NCI-H82 treated with DMSO at 0.1 percent for 48 hours (cell line): Measurements from ENCODE around the gene ZNF488.
A peak's percentile ranks its signal among the peaks of the same experiment; 100 is the strongest.
"Not testable (repeated sequence)": the region's sequence is repeated elsewhere in the genome, so short reads cannot be mapped to it uniquely, and the experiment has no call there.

Experiments used
- DNase-seq: peaks from one replicate; lab custom pipeline; 2025; ENCODE audit not compliant: unreplicated experiment; lab: John Stamatoyannopoulos, UW

ZNF488 gene

GRCh38 chr10:47384148-47384921 is at the start of gene ZNF488:
TSS of gene ZNF488 (minus strand) at chr10:47384293. CDS start at chr10:47368829, 15,464 bp downstream.
- DNase-seq, result peak; percentile 30

DNA sequence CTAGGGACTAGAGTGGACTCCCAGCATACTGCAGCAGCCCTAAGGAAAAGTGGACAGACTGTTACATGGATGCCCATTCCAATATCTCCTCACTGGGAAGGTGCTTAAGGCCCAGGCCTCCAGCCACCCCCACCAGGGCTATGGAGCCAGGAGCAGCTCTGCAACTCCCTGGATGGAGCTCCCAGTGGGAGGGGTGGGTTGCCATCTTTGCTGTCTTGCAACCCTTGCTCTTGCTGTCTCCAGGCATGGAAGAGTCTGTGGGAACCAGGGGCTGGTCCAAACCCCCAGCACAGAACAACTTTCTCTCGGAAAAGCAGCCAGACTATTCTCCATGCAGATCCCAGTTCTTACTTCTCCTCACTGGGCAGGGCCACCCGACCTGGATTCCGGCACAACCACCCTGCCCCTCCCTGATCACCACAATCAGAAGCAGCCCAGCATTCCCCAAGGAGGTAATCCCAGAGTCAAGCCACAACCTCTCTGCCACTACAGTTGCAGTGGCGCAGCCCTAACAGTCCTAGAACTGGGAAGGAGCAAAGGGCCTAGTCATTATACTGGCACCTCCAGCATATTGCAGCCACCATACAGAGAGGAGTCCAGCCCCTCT is 41.8 kb upstream of the ZNF488 start:
- DNase-seq, result no peak

DNA sequence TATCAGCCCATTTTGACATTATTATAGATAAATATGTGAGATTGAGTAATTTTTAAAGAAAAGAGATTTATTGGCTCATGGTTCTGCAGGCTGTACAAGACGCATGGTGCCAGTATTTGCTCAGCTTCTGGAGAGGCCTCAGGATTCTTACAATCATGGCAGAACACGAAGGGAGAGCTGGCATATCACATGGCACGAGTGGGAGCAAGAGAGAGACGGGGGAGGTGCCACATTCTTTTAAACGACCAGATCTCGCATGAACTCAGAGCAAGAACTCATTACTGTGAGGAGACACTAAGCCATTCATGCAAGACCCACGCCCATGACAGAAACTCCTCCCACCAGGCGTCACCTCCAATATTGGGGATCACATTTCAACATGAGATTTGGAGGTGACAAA is 40.1 kb upstream of the ZNF488 start:
- no peak for DNase-seq

GRCh38 chr10:47423476-47423875 is 39.4 kb upstream of the ZNF488 start:
- no peak for DNase-seq

- DNase-seq, result no peak
These were observed 37.2 kb upstream of the ZNF488 start for GRCh38 chr10:47421057-47421952.

GRCh38 chr10:47420305-47421056 is 36.4 kb upstream of the ZNF488 start:
- DNase-seq, result no peak

DNA sequence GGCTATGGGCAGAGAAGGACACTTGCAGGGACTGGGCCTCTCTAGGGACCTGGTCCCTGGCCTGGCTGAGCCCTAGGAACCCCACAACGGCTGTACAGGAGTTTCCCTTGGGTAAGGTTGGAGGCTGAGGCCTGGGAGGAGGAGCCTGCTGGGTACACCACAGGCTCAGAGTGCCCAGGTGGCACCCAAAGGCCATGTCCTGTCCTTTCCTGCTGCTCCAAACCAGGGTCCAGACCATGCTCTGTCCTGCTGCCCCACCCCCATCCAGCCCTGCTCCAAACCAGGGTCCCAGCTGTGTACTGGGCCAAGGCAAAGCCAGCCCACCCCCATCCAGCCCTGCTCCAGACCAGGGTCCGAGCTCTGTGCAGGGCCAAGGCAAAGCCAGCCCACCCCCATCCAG is 35.3 kb upstream of the ZNF488 start:
- DNase-seq, result no peak

DNA sequence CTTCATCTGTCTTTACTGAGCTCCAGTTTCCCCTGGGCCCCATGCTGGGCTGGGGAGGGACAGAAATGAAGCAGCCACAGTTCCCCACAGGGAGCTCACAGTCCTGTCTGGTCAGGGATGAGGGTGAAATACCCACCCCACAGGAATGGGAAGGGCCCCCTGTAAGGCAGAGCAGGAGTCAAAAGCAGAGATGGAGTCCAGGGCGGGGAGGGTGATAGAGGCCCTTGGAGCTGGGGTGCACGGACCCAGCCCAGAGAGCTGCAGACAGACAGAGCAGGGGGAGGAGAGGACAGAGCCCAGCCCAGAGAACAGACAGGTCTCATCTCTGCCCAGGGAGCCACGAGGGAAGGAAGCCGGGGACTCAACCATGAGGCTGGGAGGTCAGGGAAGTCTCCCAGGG is 34.9 kb upstream of the ZNF488 start:
- no peak for DNase-seq

- DNase-seq, result no peak
These were observed 34.2 kb upstream of the ZNF488 start for GRCh38 chr10:47418321-47418720.

GRCh38 chr10:47416305-47417218 is 32.5 kb upstream of the ZNF488 start:
- not testable (repeated sequence) for DNase-seq

DNA sequence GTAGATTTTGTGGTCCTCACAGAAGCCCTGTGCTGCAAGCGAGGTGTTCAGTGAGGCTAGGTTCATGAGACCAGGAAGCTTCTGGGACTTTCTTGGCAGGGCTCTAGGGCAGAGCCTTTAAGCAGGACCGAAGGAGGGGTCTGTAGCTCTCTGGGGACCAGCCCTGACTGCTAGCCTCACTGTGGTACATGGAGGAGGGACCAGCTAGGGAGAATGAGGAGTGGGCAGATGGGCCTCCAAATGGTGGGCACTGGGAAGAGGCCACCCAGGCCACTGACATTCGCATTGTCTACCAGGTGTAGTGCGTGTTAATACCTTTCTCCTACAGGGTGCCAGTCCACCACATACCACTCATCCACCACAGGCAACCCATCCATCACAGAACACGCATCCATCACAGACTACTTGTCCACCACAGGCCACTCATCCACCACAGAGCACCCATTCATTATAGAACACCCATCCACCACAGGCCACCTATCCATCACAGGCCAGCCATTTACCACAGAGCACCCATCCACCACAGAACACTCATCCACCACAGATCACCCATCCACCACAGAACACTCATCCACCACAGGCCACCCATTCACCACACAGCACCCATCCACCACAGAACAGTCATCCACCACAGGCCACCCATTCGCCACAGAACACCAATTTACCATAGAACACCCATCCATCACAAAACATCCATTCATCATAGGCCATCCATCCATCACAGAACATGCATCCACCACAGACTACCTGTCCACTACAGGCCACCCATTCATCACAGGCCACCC is 31.6 kb upstream of the ZNF488 start:
- no peak for DNase-seq

GRCh38 chr10:47414752-47415519 is 30.8 kb upstream of the ZNF488 start:
- DNase-seq, result no peak

DNA sequence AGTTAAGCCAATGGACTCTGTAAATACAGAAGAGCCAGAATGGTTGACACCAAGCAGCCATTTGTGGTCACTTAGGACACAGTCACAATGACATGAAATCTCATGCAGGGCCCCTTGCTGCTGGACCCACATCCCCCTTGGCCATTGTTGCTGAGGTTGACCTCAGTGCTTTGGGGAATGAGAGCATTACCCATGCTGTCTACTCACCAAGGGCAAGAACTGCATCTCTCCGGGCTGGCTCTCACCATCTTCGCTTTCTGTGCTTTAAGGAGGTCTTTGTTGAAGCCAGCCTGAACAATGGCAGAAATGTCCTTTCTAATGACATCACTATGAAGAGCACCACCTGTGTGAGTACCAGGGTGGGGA is 30.1 kb upstream of the ZNF488 start:
- DNase-seq, result no peak

- no peak for DNase-seq
These were observed 29.6 kb upstream of the ZNF488 start for GRCh38 chr10:47413531-47414226.

DNA sequence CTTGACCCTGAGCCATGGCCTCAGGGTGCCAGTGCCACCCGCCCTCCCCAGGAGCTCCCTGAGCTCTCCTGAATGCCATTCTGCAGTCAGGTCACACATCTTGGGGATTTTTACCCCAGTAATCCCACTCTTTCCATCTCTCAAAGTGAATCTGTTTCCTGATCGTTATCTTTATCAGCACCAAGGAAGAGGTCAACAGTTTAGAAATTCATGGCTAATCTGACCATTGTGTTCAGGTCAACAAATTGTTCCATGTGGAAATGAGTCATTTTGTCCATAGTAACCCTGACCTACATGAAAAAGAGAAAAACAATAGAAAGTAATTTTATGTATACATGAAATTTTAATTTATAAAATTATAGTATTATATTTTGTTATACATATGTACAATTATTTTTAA is 28.8 kb upstream of the ZNF488 start:
- no peak for DNase-seq

- no peak for DNase-seq
These were observed 28.2 kb upstream of the ZNF488 start for GRCh38 chr10:47412177-47412730.

DNA sequence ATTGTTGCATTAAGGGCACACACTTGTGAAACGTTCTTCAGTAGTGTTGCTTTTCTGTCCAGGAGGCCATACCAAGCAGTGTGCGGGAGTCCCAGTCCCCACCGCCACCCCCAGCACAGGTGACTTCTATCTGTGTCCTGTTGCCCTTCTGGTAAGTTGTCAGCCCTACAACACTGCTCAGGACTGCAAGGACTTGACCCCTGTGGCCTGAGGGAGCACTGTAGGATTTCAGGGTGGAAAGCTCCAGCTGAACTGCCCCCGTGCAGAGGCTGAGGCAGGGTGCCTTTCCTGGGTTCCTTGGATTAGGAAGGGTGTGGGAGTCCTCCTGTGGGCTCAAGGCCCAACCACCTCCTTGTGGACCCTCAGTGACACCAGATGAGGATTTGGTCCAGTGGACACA is 26.8 kb upstream of the ZNF488 start:
- DNase-seq, result no peak

DNA sequence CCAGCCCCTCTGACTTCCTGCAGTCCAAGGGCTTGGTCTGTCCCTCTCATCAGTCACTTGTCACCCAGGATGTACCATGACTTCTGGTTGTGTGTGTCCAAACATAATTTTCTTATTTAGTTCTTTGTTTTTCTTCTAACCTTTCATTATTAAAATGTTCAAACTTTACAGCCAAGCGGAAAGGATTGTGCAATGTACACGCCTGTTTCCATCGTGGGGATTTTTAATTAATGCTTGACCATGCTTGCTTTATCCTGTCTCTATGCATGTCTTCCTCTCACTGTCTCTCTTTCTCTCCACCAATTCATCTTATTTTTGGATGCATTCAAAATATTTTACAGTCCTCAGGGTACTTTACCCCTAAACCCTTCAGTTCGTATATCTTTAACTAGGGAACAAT is 26.2 kb upstream of the ZNF488 start:
- DNase-seq, result no peak
